Retinal pigment epithelial cell (primary cell): ENCODE measurements around the gene KICS2.

Experiments used
- DNase-seq: peaks from one replicate; pipeline ENCODE4 v3.0.0-alpha.2; 2010; ENCODE audit warnings: low read depth
- H3K4me3 ChIP-seq: 2 replicates; pipeline ENCODE4 v1.5.1; 2011; ENCODE audit warnings: mild to moderate bottlenecking, low read length, control low read depth, moderate library complexity
- CTCF ChIP-seq: conservative IDR thresholded peaks from 2 replicates; pipeline ENCODE4 v1.5.1; 2011; ENCODE audit warnings: low read depth, low read length, control low read depth, inconsistent platforms

The KICS2 gene

DNA sequence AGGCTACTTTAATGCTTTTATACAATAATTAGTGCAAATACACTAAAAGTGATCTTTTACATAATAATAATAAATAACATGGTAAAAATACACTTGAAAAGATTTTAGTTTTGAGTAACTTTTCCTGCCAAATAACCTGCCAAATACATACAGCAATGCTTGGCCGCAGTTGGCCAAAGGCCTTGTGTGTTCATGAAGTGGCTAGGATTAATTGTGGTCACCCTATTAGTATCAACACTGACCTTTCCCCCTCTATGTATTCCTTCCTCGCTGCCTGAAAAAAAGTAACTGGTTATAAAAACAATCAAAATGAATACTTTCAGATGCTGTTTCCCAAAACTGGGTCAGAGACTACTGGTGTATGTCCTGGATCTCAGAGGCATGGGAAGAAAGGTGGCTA is 34.3 kb downstream of the KICS2 start:
- no peak overlapping the region for H3K4me3 ChIP-seq
- TF ChIP-seq CTCF, result no peak
- no peak for DNase-seq

- TF ChIP-seq CTCF, result no peak
Measured at GRCh38 chr12:64187370-64187769, 34.7 kb downstream of the KICS2 start.

GRCh38 chr12:64186789-64187188 is 35.3 kb downstream of the KICS2 start:
- DNase-seq, result no peak
- no peak for TF ChIP-seq CTCF
- no peak overlapping the region for H3K4me3 ChIP-seq

More at GRCh38 chr12:64187370-64187769, 34.7 kb downstream of the KICS2 start:
- DNase-seq, result peak; percentile 85
- no peak overlapping the region for H3K4me3 ChIP-seq

DNA sequence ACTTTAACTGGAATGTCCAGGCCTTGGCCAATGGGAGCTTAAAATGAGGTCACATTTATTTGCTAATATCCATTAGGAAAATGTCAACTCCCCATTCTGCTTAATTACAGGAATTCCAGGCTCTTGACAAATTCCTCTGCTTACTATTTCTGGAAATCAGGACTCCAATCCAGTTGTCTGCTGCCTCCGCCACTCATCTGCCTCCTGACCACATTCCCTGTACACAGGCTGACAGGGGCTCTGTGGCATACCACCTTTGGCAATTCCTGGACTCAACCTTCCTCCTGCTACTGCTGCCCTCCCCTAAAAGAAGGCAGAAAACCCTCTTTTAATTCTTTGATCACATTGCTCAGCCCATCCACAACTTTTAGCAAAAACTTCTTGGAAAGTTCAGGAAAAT is 37.9 kb downstream of the KICS2 start:
- DNase-seq, result no peak
- no peak for TF ChIP-seq CTCF
- no peak overlapping the region for H3K4me3 ChIP-seq

GRCh38 chr12:64181430-64182291 is 40.4 kb downstream of the KICS2 start:
- no peak overlapping the region for H3K4me3 ChIP-seq
- TF ChIP-seq CTCF, result peak; percentile 66
- DNase-seq, result peak; percentile 76

- no peak for TF ChIP-seq CTCF
- no peak overlapping the region for H3K4me3 ChIP-seq
- DNase-seq, result no peak
Measured at GRCh38 chr12:64180951-64181350, 41.1 kb downstream of the KICS2 start.

- H3K4me3 ChIP-seq, result no peak overlapping the region
- TF ChIP-seq CTCF, result no peak
- no peak for DNase-seq
Measured at GRCh38 chr12:64178122-64178521, 44.0 kb downstream of the KICS2 start.
